Measurements from ENCODE around the gene PSD.

The PSD gene

GRCh38 chr10:102414749-102415148, 3.8 kb downstream of the PSD start:
- H3K23ac ChIP-seq (ENCODE audit: low read length in 2 of 2) = peak overlapping the region in 1 of 2 experiments; percentile 9
- H3K4ac ChIP-seq (ENCODE audit: low read depth in 1 of 2, low read length in 2 of 2) = no peak overlapping the region
- no peaks in the 10 kb centered on the region for H3K79me1 ChIP-seq (replicated peaks; ENCODE audit: low read length, poor library complexity, severe bottlenecking)
- H2BK120ac ChIP-seq (ENCODE audit: low read depth, low read length) = no peak overlapping the region
- no peak overlapping the region for H2BK12ac ChIP-seq (ENCODE audit: low read length in 2 of 2)
- 79% methylated on average over 20 of the region's 20 CpGs for WGBS
- no peak overlapping the region for H2AFZ ChIP-seq (ENCODE audit: low read depth, low read length)
- H4K8ac ChIP-seq (ENCODE audit: low read length) = no peak overlapping the region
- H3K4me1 ChIP-seq (ENCODE audit: control insufficient read depth, insufficient read depth, low read depth, low read length) = peaks cover 22% of the 10 kb centered on the region
- H2BK15ac ChIP-seq (ENCODE audit: low read depth, poor library complexity, severe bottlenecking) = no peak overlapping the region
- DNase-seq = no peak
- H3K27ac ChIP-seq (ENCODE audit: low read length, poor library complexity, severe bottlenecking) = no peak overlapping the region
- no peak overlapping the region for H3K9ac ChIP-seq (ENCODE audit: low read length)
- no peak overlapping the region for H3K18ac ChIP-seq (ENCODE audit: low read depth in 1 of 2, low read length in 2 of 2)
- no peak overlapping the region for H2BK5ac ChIP-seq (ENCODE audit: low read depth, low read length, poor library complexity, severe bottlenecking)
- H3K36me3 ChIP-seq (ENCODE audit: control insufficient read depth in 1 of 2, insufficient read depth in 2 of 2, low read depth in 1 of 2, low read length in 2 of 2) = no peaks in the 10 kb centered on the region
- no peak overlapping the region for H3K4me3 ChIP-seq (ENCODE audit: insufficient read depth in 1 of 2, low read depth in 1 of 2, low read length in 2 of 2)
- no peak overlapping the region for H3K14ac ChIP-seq (ENCODE audit: low read length in 2 of 2)
- H4K91ac ChIP-seq (ENCODE audit: low read length) = no peak overlapping the region
- H3K27me3 ChIP-seq (ENCODE audit: control insufficient read depth in 1 of 2, insufficient read depth in 1 of 2, low read length in 2 of 2) = peaks cover 89 to 92% of the 10 kb centered on the region in 2 experiments
- H3K9me3 ChIP-seq (ENCODE audit: control insufficient read depth, low read length) = no peaks in the 10 kb centered on the region
- H2AK5ac ChIP-seq (ENCODE audit: low read length, severe bottlenecking) = no peak overlapping the region
- no peak overlapping the region for H3K4me2 ChIP-seq (ENCODE audit: low read length, poor library complexity, severe bottlenecking)

- no peak overlapping the region for H2AK5ac ChIP-seq (ENCODE audit: low read length, severe bottlenecking)
- peaks cover 91 to 94% of the 10 kb centered on the region in 2 experiments for H3K27me3 ChIP-seq (ENCODE audit: control insufficient read depth in 1 of 2, insufficient read depth in 1 of 2, low read length in 2 of 2)
- H3K4ac ChIP-seq (ENCODE audit: low read depth in 1 of 2, low read length in 2 of 2) = no peak overlapping the region
- H3K18ac ChIP-seq (ENCODE audit: low read depth in 1 of 2, low read length in 2 of 2) = no peak overlapping the region
- no peak overlapping the region for H3K4me3 ChIP-seq (ENCODE audit: insufficient read depth in 1 of 2, low read depth in 1 of 2, low read length in 2 of 2)
- H2AFZ ChIP-seq (ENCODE audit: low read depth, low read length) = no peak overlapping the region
- H4K8ac ChIP-seq (ENCODE audit: low read length) = no peak overlapping the region
- H3K14ac ChIP-seq (ENCODE audit: low read length in 2 of 2) = no peak overlapping the region
- no peak overlapping the region for H3K23ac ChIP-seq (ENCODE audit: low read length in 2 of 2)
- peaks cover 19% of the 10 kb centered on the region for H3K4me1 ChIP-seq (ENCODE audit: control insufficient read depth, insufficient read depth, low read depth, low read length)
- no peak for DNase-seq
- H2BK5ac ChIP-seq (ENCODE audit: low read depth, low read length, poor library complexity, severe bottlenecking) = no peak overlapping the region
- H4K91ac ChIP-seq (ENCODE audit: low read length) = no peak overlapping the region
- no peak overlapping the region for H2BK15ac ChIP-seq (ENCODE audit: low read depth, poor library complexity, severe bottlenecking)
- WGBS = 82% methylated on average over 16 of the region's 16 CpGs
- H2BK12ac ChIP-seq (ENCODE audit: low read length in 2 of 2) = no peak overlapping the region
- no peaks in the 10 kb centered on the region for H3K79me1 ChIP-seq (replicated peaks; ENCODE audit: low read length, poor library complexity, severe bottlenecking)
- no peak overlapping the region for H3K4me2 ChIP-seq (ENCODE audit: low read length, poor library complexity, severe bottlenecking)
- no peak overlapping the region for H3K9ac ChIP-seq (ENCODE audit: low read length)
- no peak overlapping the region for H2BK120ac ChIP-seq (ENCODE audit: low read depth, low read length)
- H3K27ac ChIP-seq (ENCODE audit: low read length, poor library complexity, severe bottlenecking) = no peak overlapping the region
- H3K9me3 ChIP-seq (ENCODE audit: control insufficient read depth, low read length) = no peaks in the 10 kb centered on the region
- no peaks in the 10 kb centered on the region for H3K36me3 ChIP-seq (ENCODE audit: control insufficient read depth in 1 of 2, insufficient read depth in 2 of 2, low read depth in 1 of 2, low read length in 2 of 2)
Measured at GRCh38 chr10:102413806-102414561, 4.6 kb downstream of the PSD start.

- peaks cover 88 to 94% of the 10 kb centered on the region in 2 experiments for H3K27me3 ChIP-seq (ENCODE audit: control insufficient read depth in 1 of 2, insufficient read depth in 1 of 2, low read length in 2 of 2)
Measured at GRCh38 chr10:102413053-102413705, 5.4 kb downstream of the PSD start.

GRCh38 chr10:102412293-102412692, 6.3 kb downstream of the PSD start:
- Histone ChIP-seq H3K18ac (ENCODE audit: low read depth in 1 of 2, low read length in 2 of 2) (no peak overlapping the region), H2BK12ac (ENCODE audit: low read length in 2 of 2) (no peak overlapping the region), H3K27ac (ENCODE audit: low read length, poor library complexity, severe bottlenecking) (no peak overlapping the region), H3K27me3 (ENCODE audit: control insufficient read depth in 1 of 2, insufficient read depth in 1 of 2, low read length in 2 of 2) (peaks cover 88 to 94% of the 10 kb centered on the region in 2 experiments), H3K9me3 (ENCODE audit: control insufficient read depth, low read length) (no peaks in the 10 kb centered on the region), H4K91ac (ENCODE audit: low read length) (no peak overlapping the region), H2AK5ac (ENCODE audit: low read length, severe bottlenecking) (no peak overlapping the region), H3K4ac (ENCODE audit: low read depth in 1 of 2, low read length in 2 of 2) (no peak overlapping the region), H3K4me3 (ENCODE audit: insufficient read depth in 1 of 2, low read depth in 1 of 2, low read length in 2 of 2) (no peak overlapping the region), H2BK15ac (ENCODE audit: low read depth, poor library complexity, severe bottlenecking) (no peak overlapping the region), H3K4me1 (ENCODE audit: control insufficient read depth, insufficient read depth, low read depth, low read length) (peaks cover 19% of the 10 kb centered on the region), H2AFZ (ENCODE audit: low read depth, low read length) (no peak overlapping the region), H3K36me3 (ENCODE audit: control insufficient read depth in 1 of 2, insufficient read depth in 2 of 2, low read depth in 1 of 2, low read length in 2 of 2) (no peaks in the 10 kb centered on the region), H3K4me2 (ENCODE audit: low read length, poor library complexity, severe bottlenecking) (no peak overlapping the region), H2BK5ac (ENCODE audit: low read depth, low read length, poor library complexity, severe bottlenecking) (no peak overlapping the region), H4K8ac (ENCODE audit: low read length) (no peak overlapping the region), H3K14ac (ENCODE audit: low read length in 2 of 2) (no peak overlapping the region), H3K9ac (ENCODE audit: low read length) (no peak overlapping the region), H3K23ac (ENCODE audit: low read length in 2 of 2) (no peak overlapping the region), H2BK120ac (ENCODE audit: low read depth, low read length) (no peak overlapping the region), H3K79me1 (replicated peaks; ENCODE audit: low read length, poor library complexity, severe bottlenecking) (no peaks in the 10 kb centered on the region)
- DNase-seq = no peak
- WGBS = 97% methylated on average over 10 of the region's 10 CpGs

More at GRCh38 chr10:102413053-102413705, 5.4 kb downstream of the PSD start:
- 46% methylated on average over 5 of the region's 5 CpGs for WGBS
- Histone ChIP-seq H4K91ac (ENCODE audit: low read length) (no peak overlapping the region), H3K4ac (ENCODE audit: low read depth in 1 of 2, low read length in 2 of 2) (no peak overlapping the region), H3K18ac (ENCODE audit: low read depth in 1 of 2, low read length in 2 of 2) (no peak overlapping the region), H2BK12ac (ENCODE audit: low read length in 2 of 2) (no peak overlapping the region), H2AK5ac (ENCODE audit: low read length, severe bottlenecking) (no peak overlapping the region), H3K4me2 (ENCODE audit: low read length, poor library complexity, severe bottlenecking) (no peak overlapping the region), H3K14ac (ENCODE audit: low read length in 2 of 2) (no peak overlapping the region), H3K9ac (ENCODE audit: low read length) (no peak overlapping the region), H3K36me3 (ENCODE audit: control insufficient read depth in 1 of 2, insufficient read depth in 2 of 2, low read depth in 1 of 2, low read length in 2 of 2) (no peaks in the 10 kb centered on the region), H3K4me1 (ENCODE audit: control insufficient read depth, insufficient read depth, low read depth, low read length) (peaks cover 19% of the 10 kb centered on the region), H2BK15ac (ENCODE audit: low read depth, poor library complexity, severe bottlenecking) (no peak overlapping the region), H2BK120ac (ENCODE audit: low read depth, low read length) (no peak overlapping the region), H3K23ac (ENCODE audit: low read length in 2 of 2) (no peak overlapping the region), H3K79me1 (replicated peaks; ENCODE audit: low read length, poor library complexity, severe bottlenecking) (no peaks in the 10 kb centered on the region), H4K8ac (ENCODE audit: low read length) (no peak overlapping the region), H2BK5ac (ENCODE audit: low read depth, low read length, poor library complexity, severe bottlenecking) (no peak overlapping the region), H3K4me3 (ENCODE audit: insufficient read depth in 1 of 2, low read depth in 1 of 2, low read length in 2 of 2) (no peak overlapping the region), H2AFZ (ENCODE audit: low read depth, low read length) (no peak overlapping the region), H3K9me3 (ENCODE audit: control insufficient read depth, low read length) (no peaks in the 10 kb centered on the region), H3K27ac (ENCODE audit: low read length, poor library complexity, severe bottlenecking) (no peak overlapping the region)
- DNase-seq = no peak

Measured in mesenchymal stem cell (in vitro differentiated cells and primary cell).